Fibroblast of the aortic adventitia (primary cell): Measurements from ENCODE around the gene RPRD1B. TPM values are rescaled to one million over a fixed set of nuclear protein-coding genes. Genes with fewer than 3 reads are reported as not detected.
A peak's percentile ranks its signal among the peaks of the same experiment; 100 is the strongest.

Source experiments
- DNase-seq: peaks from one replicate; pipeline ENCODE4 v3.0.0-alpha.2; 2010; ENCODE audit warnings: low read depth
- H3K4me3 ChIP-seq: 2 replicates; pipeline ENCODE4 v1.5.1; 2011; ENCODE audit warnings: low read depth, mild to moderate bottlenecking, control low read depth, low read length, moderate library complexity
- CTCF ChIP-seq: IDR thresholded peaks from 2 replicates; pipeline ENCODE4 v1.5.1; 2011; ENCODE audit warnings: mild to moderate bottlenecking, low read length, control low read depth, inconsistent platforms; ENCODE audit not compliant: insufficient read depth
- total RNA-seq: library from RNA; depleted of rRNA; stranded (reverse); fragments of >200 nt; gene quantifications from 2 replicates; pipeline ENCODE4 v1.2.3, GENCODE V29; 2012; ENCODE audit warnings: low replicate concordance

RPRD1B gene
- total RNA-seq, 1 donor: 19.5 TPM

GRCh38 chr20:38090061-38090460 is 56.5 kb downstream of the RPRD1B start:
- TF ChIP-seq CTCF: no peak
- no peak overlapping the region for H3K4me3 ChIP-seq

GRCh38 chr20:38091441-38092216 is 58.1 kb downstream of the RPRD1B start:
- H3K4me3 ChIP-seq: no peak overlapping the region
- no peak for DNase-seq
- no peak for TF ChIP-seq CTCF

More at GRCh38 chr20:38090061-38090460, 56.5 kb downstream of the RPRD1B start:
- DNase-seq: no peak

GRCh38 chr20:38092260-38092857 is 58.8 kb downstream of the RPRD1B start:
- no peak for DNase-seq
- no peak overlapping the region for H3K4me3 ChIP-seq
- no peak for TF ChIP-seq CTCF

- no peak overlapping the region for H3K4me3 ChIP-seq
- TF ChIP-seq CTCF: no peak
- DNase-seq: no peak
Observed at GRCh38 chr20:38092915-38093314, 59.4 kb downstream of the RPRD1B start.

DNA sequence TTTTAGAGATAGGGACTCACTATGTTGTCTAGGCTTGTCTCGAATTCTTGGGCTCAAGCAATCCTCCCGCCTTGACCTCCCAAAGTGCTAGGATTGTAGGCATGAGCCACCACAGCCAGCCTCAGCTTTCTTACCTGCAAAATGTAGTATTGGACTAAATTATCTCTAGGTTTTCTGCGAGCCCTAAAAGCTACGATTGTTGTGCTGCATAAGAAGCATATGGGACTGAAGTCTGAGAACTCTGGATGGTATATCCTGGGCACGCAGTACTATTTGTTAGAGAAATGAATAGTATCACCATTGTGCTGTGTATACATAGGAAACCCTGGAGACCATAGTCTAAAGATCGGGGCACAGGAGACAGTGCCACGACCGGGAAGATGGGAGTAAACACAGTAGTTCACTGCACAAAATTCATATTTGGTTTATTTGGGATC is 60.1 kb downstream of the RPRD1B start:
- DNase-seq: no peak
- TF ChIP-seq CTCF: no peak
- no peak overlapping the region for H3K4me3 ChIP-seq

- TF ChIP-seq CTCF: no peak
- peak; percentile 72 for DNase-seq
- H3K4me3 ChIP-seq: no peak overlapping the region
Observed at GRCh38 chr20:38094373-38094891, 60.9 kb downstream of the RPRD1B start.
